Measurements from ENCODE around the gene CMIP. TPM values are rescaled to one million over a fixed set of nuclear protein-coding genes. Genes with fewer than 3 reads are reported as not detected.
A peak's percentile ranks its signal among the peaks of the same experiment; 100 is the strongest.

CMIP gene
- total RNA-seq, 1 experiment from 2014 or later = 48.2 TPM

- Histone ChIP-seq H3K9ac (ENCODE audit: extremely low read depth, insufficient read length, low read length) (no peak overlapping the region), H3K4ac (ENCODE audit: low read depth, low read length) (no peak overlapping the region), H3K9me3 (ENCODE audit: control insufficient read depth, low read depth, low read length) (no peaks in the 10 kb centered on the region), H3K79me1 (ENCODE audit: insufficient read depth, low read depth, low read length, poor library complexity, severe bottlenecking) (no peaks in the 10 kb centered on the region), H3K27me3 (ENCODE audit: insufficient read depth, low read length) (no peaks in the 10 kb centered on the region), H4K5ac (ENCODE audit: insufficient read length, low read depth, low read length) (no peak overlapping the region), H3K56ac (ENCODE audit: insufficient read length, low read depth, low read length) (no peak overlapping the region), H3K23me2 (ENCODE audit: insufficient read length, low read depth, low read length, poor library complexity, severe bottlenecking) (no peaks in the 10 kb centered on the region), H3K4me2 (ENCODE audit: insufficient read depth, insufficient read length, low read length) (no peak overlapping the region), H2BK5ac (ENCODE audit: insufficient read length, low read length) (no peak overlapping the region), H2BK120ac (ENCODE audit: low read depth, low read length, poor library complexity, severe bottlenecking) (no peak overlapping the region), H2AFZ (ENCODE audit: low read length) (no peak overlapping the region), H4K8ac (replicated peaks; ENCODE audit: insufficient read length, low read depth, low read length) (no peak overlapping the region), H2BK15ac (ENCODE audit: low read depth, low read length) (no peak overlapping the region), H2BK20ac (ENCODE audit: low read depth, low read length, poor library complexity, severe bottlenecking) (no peak overlapping the region), H2AK5ac (ENCODE audit: insufficient read length, low read length) (no peak overlapping the region), H3K18ac (ENCODE audit: insufficient read length, low read depth, low read length) (no peak overlapping the region), H3K4me1 (ENCODE audit: insufficient read depth, low read length) (no peaks in the 10 kb centered on the region), H3K14ac (ENCODE audit: insufficient read depth, low read length) (no peak overlapping the region), H2BK12ac (ENCODE audit: insufficient read length, low read depth, low read length) (no peak overlapping the region), H4K91ac (ENCODE audit: insufficient read length, low read depth, low read length) (no peak overlapping the region), H4K20me1 (ENCODE audit: control insufficient read depth, insufficient read depth, insufficient read length) (no peaks in the 10 kb centered on the region), H3K79me2 (ENCODE audit: insufficient read depth, low read length) (peaks cover 3% of the 10 kb centered on the region; the same call in 1 of the 2 replicates), H3K23ac (ENCODE audit: insufficient read length, low read depth, low read length) (no peak overlapping the region), H3K27ac (ENCODE audit: insufficient read length, low read depth, low read length) (no peak overlapping the region), H3T11ph (ENCODE audit: low read length) (no peak overlapping the region)
- DNase-seq = no peak
- no peaks in the 10 kb centered on the region for H3K27me3 Mint-ChIP-seq (ENCODE audit: low read depth)
- H3K4me3 Mint-ChIP-seq = no peak overlapping the region
- no peak for TF ChIP-seq CTCF (conservative IDR thresholded peaks at IDR 0.05)
- peaks cover 0 to 21% (median 20%) of the 10 kb centered on the region in 3 experiments; a peak in 5 of 7 replicates for H3K36me3 Mint-ChIP-seq (ENCODE audit: insufficient read depth in 1 of 3, low read depth in 3 of 3)
- peak overlapping the region in 2 of 3 experiments; percentile 16 to 75; a peak in 2 of 7 replicates for H3K27ac Mint-ChIP-seq
- H3K4me1 Mint-ChIP-seq = peaks cover 27 to 34% of the 10 kb centered on the region in 2 experiments
- WGBS (ENCODE audit: extremely low coverage, insufficient read length, low lambda C conversion rate) = no CpG with 5 or more reads among the region's 12 CpGs
- H3K9me3 Mint-ChIP-seq = no peaks in the 10 kb centered on the region
Measured at GRCh38 chr16:81607006-81607405, 162.4 kb downstream of the CMIP start.

All from H9 (cell line).